Bladder microvascular endothelial cell (primary cell): Measurements from ENCODE around the gene GPR15. TPM values are rescaled to one million over a fixed set of nuclear protein-coding genes. Genes with fewer than 3 reads are reported as not detected.

ENCODE experiments used
- total RNA-seq: library from RNA; depleted of rRNA; stranded (reverse); fragments of >200 nt; gene quantifications from 2 replicates; pipeline ENCODE4 v1.2.3, GENCODE V29; 2014

GPR15 gene
- total RNA-seq, result not detected in 2 replicates

GRCh38 chr3:98531622-98532274 lies at the start of gene GPR15:
TSS of gene GPR15 (plus strand) at chr3:98531978. CDS start at chr3:98532034, 56 bp downstream.

GRCh38 chr3:98497381-98497780 lies 34.4 kb upstream of the GPR15 start, which contains the start of gene OR5K2:
TSS of gene OR5K2 (plus strand) at chr3:98497681. CDS start at chr3:98497681, 0 bp downstream.

GRCh38 chr3:98522544-98523281 lies 9.1 kb upstream of the GPR15 start, which contains the start of gene CLDND1:
TSS of gene CLDND1 (minus strand) at chr3:98522902. CDS start at chr3:98521424, 1,478 bp downstream.

Other genes starting within 250 kb of the GPR15 start
- not detected in 2 replicates for gene OR5H2, start 249.5 kb upstream of the GPR15 start, total RNA-seq
- gene OR5K4, start 178.1 kb upstream of the GPR15 start, total RNA-seq, result not detected in 2 replicates
- not detected in 2 replicates for gene OR5K3, start 141.3 kb upstream of the GPR15 start, total RNA-seq
- not detected in 2 replicates for gene OR5K1, start 68.8 kb upstream of the GPR15 start, total RNA-seq
- not detected in 2 replicates for gene OR5K2, start 34.3 kb upstream of the GPR15 start, total RNA-seq
- 76.4 and 152 TPM in 2 replicates for gene CLDND1, start 9.1 kb upstream of the GPR15 start, total RNA-seq
- gene CPOX, start 61.6 kb downstream of the GPR15 start, total RNA-seq, result 14.4 and 21.3 TPM in 2 replicates
- 6.0 and 21.9 TPM in 2 replicates for gene ST3GAL6, start 231.4 kb downstream of the GPR15 start, total RNA-seq